B cell (primary cell): ENCODE data around the gene FKBP15. TPM values are rescaled to one million over a fixed set of nuclear protein-coding genes. Genes with fewer than 3 reads are reported as not detected.

Source experiments
- ATAC-seq: fragments of 200-7000 bp; cut with Tn5 transposase; one replicate; pipeline ENCODE4 v1.10.0; 2021; ENCODE audit warnings: low read depth, mild to moderate bottlenecking, moderate number of reproducible peaks, moderate library complexity
- CTCF ChIA-PET: fragments of 350-600 bp; sonication (Branson Sonifier 250); formaldehyde crosslinking; loops from one replicate; lab custom pipeline; 2021; ENCODE audit warnings: antibody characterized with exemption, inconsistent platforms; lab: Charles Lee
- POLR2A ChIA-PET: fragments of 350-600 bp; sonication (Branson Sonifier 250); formaldehyde crosslinking; loops from one replicate; lab custom pipeline; 2021; ENCODE audit warnings: antibody characterized with exemption; lab: Charles Lee
- DNase-seq: peaks from one replicate; pipeline ENCODE4 v3.0.0; 2013
- H2AFZ ChIP-seq: 2 replicates; pipeline ENCODE4 v1.6.1; 2012; ENCODE audit warnings: mild to moderate bottlenecking, low read depth, low read length; ENCODE audit not compliant: insufficient read depth, poor library complexity, severe bottlenecking
- H3K27ac ChIP-seq, 2 donors: 1 replicate in 1 of 2; 2 replicates in 1 of 2; pipeline ENCODE4 v1.5.1; 2012 to 2013; ENCODE audit warnings: low read length in 2 of 2, mild to moderate bottlenecking in 2 of 2, moderate library complexity in 1 of 2
- H3K27me3 ChIP-seq, 4 experiments: fragments of 200-600 bp in 1 of 4; sonication (generic) in 1 of 4; replicated peaks in 1 of 4; 1 replicate in 2 of 4; 2 replicates in 2 of 4; pipeline versions ENCODE4 v1.6.1 to v1.7.0; 2013 to 2016; ENCODE audit warnings: low read length in 3 of 4, mild to moderate bottlenecking in 2 of 4, mixed read lengths in 1 of 4, moderate library complexity in 1 of 4; ENCODE audit not compliant: insufficient read depth in 4 of 4, control insufficient read depth in 3 of 4; ENCODE audit errors: control extremely low read depth in 1 of 4
- H3K36me3 ChIP-seq, 2 experiments: replicated peaks in 1 of 2; 1 replicate in 1 of 2; 2 replicates in 1 of 2; pipeline versions ENCODE4 v1.6.1 to v1.7.1; 2013; ENCODE audit warnings: low read length in 1 of 2; ENCODE audit not compliant: insufficient read depth in 2 of 2, control insufficient read depth in 1 of 2; ENCODE audit errors: control extremely low read depth in 1 of 2, extremely low read depth in 1 of 2
- H3K4me1 ChIP-seq, 2 donors: fragments of 200-600 bp in 1 of 2; sonication (generic) in 1 of 2; 1 replicate in 1 of 2; 2 replicates in 1 of 2; pipeline versions ENCODE4 v1.5.1 to v1.6.1; 2013 to 2017; ENCODE audit warnings: low read length in 2 of 2; ENCODE audit not compliant: control insufficient read depth in 2 of 2, insufficient read depth in 2 of 2
- H3K4me2 ChIP-seq: replicated peaks from 2 replicates; pipeline ENCODE3; 2012; ENCODE audit warnings: mild to moderate bottlenecking, low read depth, low read length; ENCODE audit not compliant: poor library complexity, severe bottlenecking
- H3K4me3 ChIP-seq, 5 experiments: fragments of 200-600 bp in 1 of 5; sonication (generic) in 1 of 5; 1 replicate in 3 of 5; 2 replicates in 2 of 5; pipeline versions ENCODE4 v1.5.1 to v1.7.0; 2011 to 2016; ENCODE audit warnings: low read length in 4 of 5, mild to moderate bottlenecking in 4 of 5, low read depth in 2 of 5, control low read depth in 1 of 5, moderate library complexity in 1 of 5; ENCODE audit not compliant: insufficient read depth in 1 of 5; ENCODE audit errors: control extremely low read depth in 1 of 5, extremely low read depth in 1 of 5
- H3K79me2 ChIP-seq: fragments of 200-600 bp; sonication (generic); one replicate; pipeline ENCODE4 v1.6.0; 2016; ENCODE audit warnings: low read length; ENCODE audit not compliant: control insufficient read depth, insufficient read depth
- H3K9ac ChIP-seq: fragments of 200-600 bp; sonication (generic); 2 replicates; pipeline ENCODE4 v1.6.1; 2017; ENCODE audit warnings: mild to moderate bottlenecking, low read length, moderate library complexity
- H3K9me3 ChIP-seq, 3 donors: one replicate each; pipeline versions ENCODE4 v1.6.1 to v1.7.1; 2013; ENCODE audit warnings: low read length in 2 of 3; ENCODE audit not compliant: control insufficient read depth in 2 of 3, insufficient read depth in 1 of 3; ENCODE audit errors: control extremely low read depth in 1 of 3
- H4K20me1 ChIP-seq: 2 replicates; pipeline ENCODE4 v1.6.0; 2012; ENCODE audit warnings: mild to moderate bottlenecking, low read length; ENCODE audit not compliant: insufficient read depth, control insufficient read depth, poor library complexity, severe bottlenecking
- H3K27ac Mint-ChIP-seq: one replicate; pipeline ENCODE4 v1.8.0; 2021; ENCODE audit warnings: mixed read lengths
- H3K27me3 Mint-ChIP-seq: one replicate; pipeline ENCODE4 v1.8.0; 2021; ENCODE audit warnings: mixed read lengths
- H3K4me1 Mint-ChIP-seq: one replicate; pipeline ENCODE4 v1.8.0; 2021; ENCODE audit warnings: mixed read lengths
- H3K4me3 Mint-ChIP-seq: one replicate; pipeline ENCODE4 v1.8.0; 2021; ENCODE audit warnings: mixed read lengths
- H3K9me3 Mint-ChIP-seq: one replicate; pipeline ENCODE4 v1.8.0; 2022; ENCODE audit warnings: mixed read lengths; ENCODE audit not compliant: insufficient read depth
- EZH2 ChIP-seq: IDR thresholded peaks from 2 replicates; pipeline ENCODE4 v1.6.1; 2012; ENCODE audit warnings: borderline replicate concordance, low read depth, mild to moderate bottlenecking, moderate library complexity, low read length; ENCODE audit not compliant: insufficient read depth, poor library complexity, severe bottlenecking
- WGBS: methylation state at CpG from one replicate; pipeline ENCODE4 v1.1.5; 2013; ENCODE audit warnings: missing lambda C conversion rate; ENCODE audit not compliant: insufficient coverage; 5-methylcytosine and 5-hydroxymethylcytosine counted together
- intact Hi-C: fragments of 100-400 bp; cut with micrococcal nuclease; formaldehyde crosslinking; loops from one replicate; pipeline ENCODE4 v1.10.0; 2022
- polyA plus RNA-seq: library from polyadenylated mRNA; depleted of rRNA; stranded (reverse); fragments of >200 nt; gene quantifications from 2 replicates; pipeline ENCODE4 v1.2.3, GENCODE V29; 2012
- total RNA-seq, 2 donors: library from RNA; stranded (reverse); fragments of 120-200 nt in 1 of 2; gene quantifications; 1 replicate in 1 of 2; 2 replicates in 1 of 2; pipeline versions ENCODE4 v1.2.3 to v1.2.4, GENCODE V29; 2013 to 2022
- TF ChIP-seq, protein P1 (sequence below): fragments of 200-600 bp; IDR thresholded peaks from one replicate; pipeline ENCODE4 v1.8.0; 2022; ENCODE audit warnings: antibody characterized with exemption, mild to moderate bottlenecking

FKBP15 gene
- total and polyA plus RNA-seq, 2 donors (not counting 1 experiment from before 2014, with no cell fraction given): 21.1 to 40.6 TPM

DNA sequence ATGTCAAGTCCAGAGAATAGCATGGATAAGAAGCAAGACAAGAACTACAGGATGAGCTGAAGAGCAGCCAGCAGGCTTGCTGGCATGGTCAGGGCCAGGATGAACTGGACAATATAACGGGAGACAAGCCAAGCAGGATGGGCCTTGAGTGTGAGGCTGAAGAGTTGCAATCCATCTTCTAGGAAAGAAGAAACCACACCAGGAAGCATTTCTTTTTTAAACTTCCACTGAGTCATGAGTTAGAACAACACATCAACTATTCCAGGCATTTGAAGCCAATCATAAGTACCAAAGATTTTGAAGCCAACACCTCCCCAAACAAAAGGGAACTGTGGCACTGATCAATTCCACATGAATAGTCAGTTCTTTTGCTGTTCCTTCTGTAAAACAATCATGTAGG is 43.0 kb downstream of the FKBP15 start:
- Histone ChIP-seq H3K79me2 (no peaks in the 10 kb centered on the region), H3K27me3 (no peaks in the 10 kb centered on the region), H3K4me3 (no peak overlapping the region), H3K36me3 (peaks cover 26 to 71% of the 10 kb centered on the region in 2 experiments), H3K4me1 (no peaks in the 10 kb centered on the region), H3K4me2 (no peak overlapping the region), H4K20me1 (no peaks in the 10 kb centered on the region), H3K27ac (no peak overlapping the region), H3K9me3 (no peaks in the 10 kb centered on the region), H3K9ac (no peak overlapping the region), H2AFZ (no peak overlapping the region)
- no peak for TF ChIP-seq EZH2
- TF ChIP-seq, protein P1, sequence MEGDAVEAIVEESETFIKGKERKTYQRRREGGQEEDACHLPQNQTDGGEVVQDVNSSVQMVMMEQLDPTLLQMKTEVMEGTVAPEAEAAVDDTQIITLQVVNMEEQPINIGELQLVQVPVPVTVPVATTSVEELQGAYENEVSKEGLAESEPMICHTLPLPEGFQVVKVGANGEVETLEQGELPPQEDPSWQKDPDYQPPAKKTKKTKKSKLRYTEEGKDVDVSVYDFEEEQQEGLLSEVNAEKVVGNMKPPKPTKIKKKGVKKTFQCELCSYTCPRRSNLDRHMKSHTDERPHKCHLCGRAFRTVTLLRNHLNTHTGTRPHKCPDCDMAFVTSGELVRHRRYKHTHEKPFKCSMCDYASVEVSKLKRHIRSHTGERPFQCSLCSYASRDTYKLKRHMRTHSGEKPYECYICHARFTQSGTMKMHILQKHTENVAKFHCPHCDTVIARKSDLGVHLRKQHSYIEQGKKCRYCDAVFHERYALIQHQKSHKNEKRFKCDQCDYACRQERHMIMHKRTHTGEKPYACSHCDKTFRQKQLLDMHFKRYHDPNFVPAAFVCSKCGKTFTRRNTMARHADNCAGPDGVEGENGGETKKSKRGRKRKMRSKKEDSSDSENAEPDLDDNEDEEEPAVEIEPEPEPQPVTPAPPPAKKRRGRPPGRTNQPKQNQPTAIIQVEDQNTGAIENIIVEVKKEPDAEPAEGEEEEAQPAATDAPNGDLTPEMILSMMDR: no peak
- POLR2A ChIA-PET: no interaction called here
- Mint-ChIP-seq H3K27ac (no peak overlapping the region), H3K9me3 (no peaks in the 10 kb centered on the region), H3K27me3 (no peaks in the 10 kb centered on the region), H3K4me1 (no peaks in the 10 kb centered on the region), H3K4me3 (no peak overlapping the region)
- DNase-seq (no peak), ATAC-seq (no peak)
- WGBS: 100% methylated on average over 1 of the region's 1 CpG
- CTCF ChIA-PET: no interaction called here
- intact Hi-C loops: no loop called here

DNA sequence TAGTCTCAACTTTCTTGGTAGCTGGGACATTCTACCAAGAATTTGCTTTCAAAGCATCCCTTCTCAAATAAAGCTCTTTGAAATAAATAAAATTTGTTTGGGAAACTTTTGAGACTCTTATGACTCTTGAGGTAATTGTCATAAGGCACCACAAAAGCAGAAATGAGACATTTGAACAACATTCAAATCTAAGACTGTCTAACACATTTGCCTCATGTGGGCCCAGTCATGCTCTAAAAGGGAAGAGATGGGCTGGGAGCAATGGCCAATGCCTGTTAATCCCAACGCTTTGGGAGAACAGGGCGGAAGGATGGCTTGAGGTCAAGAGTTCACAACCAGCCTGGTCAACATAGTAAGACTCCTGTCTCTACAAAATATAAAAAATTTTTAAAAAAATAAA is 43.8 kb downstream of the FKBP15 start:
- no peak overlapping the region for H3K4me3 Mint-ChIP-seq
- no CpG with 5 or more reads among the region's 2 CpGs for WGBS

More for the DNA sequence above, 43.8 kb downstream of the FKBP15 start:
- H3K4me1 Mint-ChIP-seq: no peaks in the 10 kb centered on the region
- POLR2A ChIA-PET: no interaction called here
- Histone ChIP-seq H2AFZ (no peak overlapping the region), H3K27ac (no peak overlapping the region), H3K9me3 (peaks cover 0 to 2% (median 2%) of the 10 kb centered on the region in 3 donors), H3K4me1 (no peaks in the 10 kb centered on the region), H3K36me3 (peaks cover 24 to 72% of the 10 kb centered on the region in 2 experiments), H4K20me1 (no peaks in the 10 kb centered on the region), H3K4me2 (no peak overlapping the region), H3K79me2 (no peaks in the 10 kb centered on the region), H3K27me3 (no peaks in the 10 kb centered on the region), H3K4me3 (no peak overlapping the region), H3K9ac (no peak overlapping the region)
- no peaks in the 10 kb centered on the region for H3K27me3 Mint-ChIP-seq
- H3K9me3 Mint-ChIP-seq: peaks cover 7% of the 10 kb centered on the region
- no peak overlapping the region for H3K27ac Mint-ChIP-seq
- ATAC-seq (no peak), DNase-seq (no peak)
- TF ChIP-seq EZH2: no peak
- TF ChIP-seq, protein P1: no peak
- intact Hi-C loops: no loop called here
- CTCF ChIA-PET: no interaction called here
